H54 (cell line): ENCODE data around the gene COMMD1.
A peak's percentile ranks its signal among the peaks of the same experiment; 100 is the strongest.
"Not testable (repeated sequence)": the region's sequence is repeated elsewhere in the genome, so short reads cannot be mapped to it uniquely, and the experiment has no call there.

Source experiments
- DNase-seq: peaks from one replicate; pipeline ENCODE4 v3.0.0; 2011; ENCODE audit warnings: low spot score, mixed read lengths; ENCODE audit not compliant: insufficient read length
- FAIRE-seq: peaks from 3 replicates; lab custom pipeline; 2011; peaks lifted over from hg19 to GRCh38; lab: Jason Lieb, UNC
- POLR2A ChIP-seq: IDR thresholded peaks from 2 replicates; pipeline ENCODE4 v1.6.1; 2011; ENCODE audit warnings: low read depth, mild to moderate bottlenecking, low read length

COMMD1 gene

DNA sequence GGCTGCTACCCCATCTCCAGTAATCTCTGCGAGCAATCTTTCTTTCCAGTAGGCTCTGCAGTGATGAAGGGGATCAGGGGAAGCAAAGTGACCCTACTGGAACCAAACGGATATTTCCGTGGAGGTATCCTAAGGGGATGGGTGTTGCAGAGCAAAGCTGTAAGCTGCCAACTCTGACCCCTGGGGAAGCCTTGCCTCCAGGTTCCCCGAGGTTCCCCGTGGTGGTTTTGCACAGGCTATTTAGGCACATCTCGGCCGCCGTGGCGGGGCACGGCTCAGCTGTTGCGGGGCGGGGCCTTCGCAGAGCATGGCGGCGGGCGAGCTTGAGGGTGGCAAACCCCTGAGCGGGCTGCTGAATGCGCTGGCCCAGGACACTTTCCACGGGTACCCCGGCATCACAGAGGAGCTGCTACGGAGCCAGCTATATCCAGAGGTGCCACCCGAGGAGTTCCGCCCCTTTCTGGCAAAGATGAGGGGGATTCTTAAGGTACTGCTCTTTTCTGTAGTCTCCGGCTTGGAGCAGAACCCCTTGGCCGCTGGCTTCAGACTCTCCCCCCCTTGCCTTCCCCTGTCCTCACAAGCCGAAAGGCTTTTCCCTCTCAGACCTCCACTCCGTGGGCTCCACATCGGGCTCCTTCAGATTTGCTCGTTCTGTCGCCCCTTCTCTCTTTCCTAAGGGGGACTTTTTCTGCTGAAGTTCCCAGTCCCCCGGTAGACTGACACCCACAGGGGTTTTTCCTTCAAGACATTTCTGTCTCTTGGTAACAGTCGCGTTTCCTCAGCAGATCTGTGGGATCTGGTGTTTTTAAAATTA lies at the start of gene COMMD1:
COMMD1 (plus strand) TSS at position 303 of the 814 bp plus-strand sequence; CDS start at position 308, 5 bp downstream.
- DNase-seq = peak; percentile 75
- peak; percentile 88 for TF ChIP-seq POLR2A
- peak; percentile 80 for FAIRE-seq

GRCh38 chr2:61857224-61857623 lies 48.2 kb upstream of the COMMD1 start:
- no peak for FAIRE-seq
- no peak for DNase-seq
- no peak for TF ChIP-seq POLR2A

DNA sequence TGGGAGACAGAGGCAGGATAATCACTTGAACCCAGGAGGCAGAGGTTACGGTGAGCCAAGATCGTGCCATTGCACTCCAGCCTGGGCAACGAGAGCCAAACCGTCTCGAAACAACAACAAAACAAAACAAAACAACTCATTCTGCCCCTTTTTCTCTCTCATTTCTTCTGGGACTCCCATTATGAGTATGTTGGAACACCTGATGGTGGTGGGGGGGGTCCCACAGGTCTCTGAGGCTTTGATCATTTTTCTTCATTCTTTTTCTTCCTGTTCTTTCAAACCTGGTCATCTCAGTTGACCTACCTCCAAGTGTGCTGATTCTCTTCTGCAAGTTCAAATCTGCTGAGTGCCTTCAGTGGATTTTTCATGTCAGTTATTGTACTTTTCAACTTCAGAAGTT lies 43.4 kb upstream of the COMMD1 start:
- no peak for FAIRE-seq
- no peak for TF ChIP-seq POLR2A
- DNase-seq = no peak

- FAIRE-seq, DNase-seq: not testable (repeated sequence)
Measured at GRCh38 chr2:61866482-61867089, 38.9 kb upstream of the COMMD1 start.

- FAIRE-seq (no peak), DNase-seq (no peak)
- no peak for TF ChIP-seq POLR2A
Measured at GRCh38 chr2:61876400-61876799, 29.1 kb upstream of the COMMD1 start.

DNA sequence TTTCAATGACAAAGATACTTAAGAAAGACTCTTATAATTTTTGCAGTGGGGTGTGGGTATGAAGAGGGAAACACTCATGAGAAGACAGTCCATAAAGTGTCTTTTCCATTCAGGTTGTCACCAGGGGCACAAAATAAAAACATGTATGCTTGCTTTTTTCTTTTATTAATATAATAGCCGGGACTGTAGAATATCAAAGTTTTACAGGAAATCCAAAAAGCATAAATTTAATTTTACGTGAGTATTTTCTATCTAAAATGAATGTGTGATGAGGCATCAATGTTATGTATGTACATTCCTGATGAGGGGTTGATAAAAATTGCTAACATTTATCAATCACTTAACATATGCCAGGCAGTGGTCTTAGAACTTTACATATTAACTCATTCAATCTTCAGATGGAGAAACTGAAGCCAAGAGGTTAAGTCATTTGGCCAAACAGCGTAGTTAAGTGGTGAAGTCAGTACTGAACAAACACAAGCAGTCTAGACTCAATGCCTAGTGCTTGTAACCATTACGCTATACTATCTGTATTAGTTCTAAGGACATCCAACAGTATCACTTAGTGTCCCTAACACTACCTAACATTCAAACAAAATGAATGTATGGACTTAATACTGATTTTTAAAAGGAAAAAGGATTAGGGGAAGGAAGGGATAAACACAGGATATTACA lies 27.8 kb upstream of the COMMD1 start:
- DNase-seq (no peak), FAIRE-seq (peak; percentile 71)
- TF ChIP-seq POLR2A = no peak

DNA sequence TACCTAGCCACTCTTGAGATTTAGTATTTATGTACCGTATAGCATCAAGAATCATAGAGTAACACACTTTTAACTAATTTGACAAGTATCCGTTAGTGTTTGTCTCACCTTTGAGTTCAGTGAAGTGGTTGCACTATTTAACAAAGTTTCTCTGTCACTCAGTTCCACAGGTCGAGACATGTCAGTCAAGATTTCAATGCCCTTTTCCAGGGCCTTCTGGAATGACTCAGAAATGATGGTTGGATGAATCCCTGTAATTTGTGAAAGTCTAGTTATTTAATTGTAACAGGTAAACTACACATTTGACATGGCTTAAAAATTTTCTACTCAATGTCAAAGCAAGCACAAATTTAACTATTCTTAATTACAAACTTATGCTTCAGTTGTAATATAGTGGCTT lies 26.7 kb upstream of the COMMD1 start:
- FAIRE-seq (peak; percentile 53), DNase-seq (no peak)
- no peak for TF ChIP-seq POLR2A

DNA sequence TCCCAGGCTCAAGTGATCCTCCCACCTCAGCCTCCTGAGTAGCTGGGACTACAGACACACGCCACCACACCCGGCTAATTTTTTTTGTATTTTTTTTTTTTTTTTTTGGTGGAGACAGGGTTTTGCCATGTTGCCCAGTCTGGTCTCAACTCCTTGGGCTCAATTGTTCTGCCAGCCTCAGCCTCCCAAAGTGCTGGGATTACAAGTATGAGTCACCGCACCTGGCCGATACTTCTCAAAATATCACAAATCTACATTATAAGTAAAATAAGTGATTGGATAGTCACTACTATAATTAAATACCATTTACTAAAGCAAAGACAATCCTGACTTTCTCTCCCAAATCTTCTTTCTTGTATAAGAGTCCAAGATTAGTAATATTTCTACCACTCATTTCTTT lies 26.1 kb upstream of the COMMD1 start:
- DNase-seq, FAIRE-seq: not testable (repeated sequence)

DNA sequence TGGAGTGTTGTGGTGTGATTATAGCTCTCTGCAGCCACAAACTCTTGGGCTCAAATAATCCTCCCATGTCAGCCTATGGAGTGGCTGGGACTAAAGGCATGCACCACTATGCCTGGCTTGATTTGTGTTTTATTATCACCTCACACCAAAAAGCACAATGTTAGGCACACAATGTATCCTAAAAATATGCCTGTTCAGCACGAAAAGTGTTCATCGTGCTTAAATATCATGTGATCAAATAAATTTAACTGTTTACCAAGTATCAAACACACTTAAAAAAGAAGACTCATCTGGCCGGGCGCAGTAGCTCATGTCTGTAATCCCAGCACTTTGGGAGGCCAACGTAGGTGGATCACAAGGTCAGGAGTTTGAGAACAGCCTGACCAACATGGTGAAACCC lies 22.6 kb upstream of the COMMD1 start:
- FAIRE-seq (no peak), DNase-seq (no peak)
- no peak for TF ChIP-seq POLR2A

DNA sequence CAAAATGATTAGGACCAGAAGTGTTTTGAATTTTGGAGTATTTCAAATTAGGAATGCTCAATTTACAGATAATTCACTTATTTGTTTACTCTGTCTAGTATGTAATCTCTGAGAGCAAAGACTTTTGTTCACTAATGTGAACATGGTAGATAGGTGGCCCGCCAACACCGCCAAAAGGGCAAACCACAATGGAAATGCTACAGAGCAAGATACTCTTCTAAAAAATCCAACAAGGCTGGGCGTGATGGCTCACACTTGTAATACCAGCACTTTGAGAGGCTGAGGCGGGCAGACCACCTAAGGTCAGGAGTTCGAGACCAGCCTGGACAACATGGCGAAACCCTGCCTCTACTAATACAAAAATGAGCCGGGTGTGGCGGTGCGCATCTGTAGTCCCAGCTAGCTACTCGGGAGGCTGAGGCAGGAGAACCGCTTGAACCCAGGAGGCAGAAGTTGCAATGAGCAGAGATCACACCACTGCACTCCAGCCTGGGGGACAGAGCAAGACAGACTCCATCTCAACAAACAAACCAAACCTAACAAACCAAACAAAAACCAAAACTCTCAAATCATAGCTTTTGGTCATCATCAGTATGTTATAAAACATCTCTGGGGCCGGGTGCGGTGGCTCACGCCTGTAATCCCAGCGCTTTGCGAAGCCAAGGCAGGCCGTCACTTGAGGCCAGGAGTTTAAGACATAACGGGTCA lies 19.4 kb upstream of the COMMD1 start:
- TF ChIP-seq POLR2A = no peak
- FAIRE-seq (no peak), DNase-seq (no peak)

GRCh38 chr2:61887717-61888266 lies 17.7 kb upstream of the COMMD1 start:
- peak; percentile 71 for FAIRE-seq
- TF ChIP-seq POLR2A = no peak
- DNase-seq = peak; percentile 11

- TF ChIP-seq POLR2A = peak; percentile 87
- FAIRE-seq (peak; percentile 45), DNase-seq (peak; percentile 76)
Measured at GRCh38 chr2:61888267-61889055, 17.0 kb upstream of the COMMD1 start, which contains the start of gene CCT4. Gene CCT4, minus strand, starts transcription at chr2:61888656. Its CDS starts 149 bp downstream, at chr2:61888507.

- peak; percentile 50 for FAIRE-seq
- TF ChIP-seq POLR2A = no peak
- DNase-seq = no peak
Measured at GRCh38 chr2:61898810-61899209, 6.7 kb upstream of the COMMD1 start.
